Activated T-cell treated with anti-CD3 and anti-CD28 coated beads for 4 hours (primary cell): ENCODE results near the gene ITGBL1.

Experiments
- DNase-seq: peaks from one replicate; pipeline ENCODE4 v3.0.0-alpha.2; 2020

The ITGBL1 gene

GRCh38 chr13:101639711-101640110 is 187.2 kb downstream of the ITGBL1 start:
- no peak for DNase-seq

- no peak for DNase-seq
These were observed 188.4 kb downstream of the ITGBL1 start for GRCh38 chr13:101640788-101641400.

GRCh38 chr13:101645871-101646270 is 193.4 kb downstream of the ITGBL1 start:
- no peak for DNase-seq

GRCh38 chr13:101647760-101648159 is 195.3 kb downstream of the ITGBL1 start:
- no peak for DNase-seq

GRCh38 chr13:101648766-101649487 is 196.5 kb downstream of the ITGBL1 start:
- no peak for DNase-seq

- no peak for DNase-seq
These were observed 197.1 kb downstream of the ITGBL1 start for GRCh38 chr13:101649488-101650126.

GRCh38 chr13:101654883-101655282 is 202.4 kb downstream of the ITGBL1 start:
- DNase-seq = no peak

- DNase-seq = no peak
These were observed 203.0 kb downstream of the ITGBL1 start for GRCh38 chr13:101655435-101655834.

- DNase-seq = no peak
These were observed 208.2 kb downstream of the ITGBL1 start for GRCh38 chr13:101660711-101661110.

GRCh38 chr13:101661839-101662238 is 209.4 kb downstream of the ITGBL1 start:
- DNase-seq = no peak

- no peak for DNase-seq
These were observed 221.1 kb downstream of the ITGBL1 start for GRCh38 chr13:101673360-101674105.

GRCh38 chr13:101681834-101682233 is 229.4 kb downstream of the ITGBL1 start:
- no peak for DNase-seq

GRCh38 chr13:101686003-101686402 is 233.5 kb downstream of the ITGBL1 start:
- DNase-seq = no peak

GRCh38 chr13:101690871-101691270 is 238.4 kb downstream of the ITGBL1 start:
- DNase-seq = no peak

GRCh38 chr13:101691341-101691860 is 238.9 kb downstream of the ITGBL1 start:
- no peak for DNase-seq

- DNase-seq = no peak
These were observed 243.5 kb downstream of the ITGBL1 start for GRCh38 chr13:101695870-101696516.

GRCh38 chr13:101697745-101698144 is 245.3 kb downstream of the ITGBL1 start:
- DNase-seq = no peak

GRCh38 chr13:101698400-101698799 is 245.9 kb downstream of the ITGBL1 start:
- DNase-seq = no peak

GRCh38 chr13:101700598-101700997 is 248.1 kb downstream of the ITGBL1 start:
- DNase-seq = no peak

GRCh38 chr13:101703081-101703480 is 250.6 kb downstream of the ITGBL1 start:
- no peak for DNase-seq

- no peak for DNase-seq
These were observed 251.4 kb downstream of the ITGBL1 start for GRCh38 chr13:101703838-101704237.

GRCh38 chr13:101706651-101707050 is 254.2 kb downstream of the ITGBL1 start:
- DNase-seq = no peak

GRCh38 chr13:101707659-101708058 is 255.2 kb downstream of the ITGBL1 start:
- DNase-seq = no peak
